Thoracic aorta (tissue), 2 donors: ENCODE measurements around the gene KRTAP9-1. TPM values are rescaled to one million over a fixed set of nuclear protein-coding genes. Genes with fewer than 3 reads are reported as not detected.
"Not testable (repeated sequence)": the region's sequence is repeated elsewhere in the genome, so short reads cannot be mapped to it uniquely, and the experiment has no call there.

ENCODE experiments used
- ATAC-seq: fragments of 150-250 bp; one replicate; pipeline ENCODE4 v1.8.0; 2017; ENCODE audit warnings: low read depth; ENCODE audit not compliant: insufficient number of reproducible peaks, low FRiP score
- DNase-seq: peaks from one replicate; pipeline ENCODE4 v3.0.0-alpha.2; 2020; ENCODE audit warnings: low spot score
- H3K27ac ChIP-seq, 2 donors: fragments of 200-600 bp; sonication (generic); 1 replicate in 1 of 2; 2 replicates in 1 of 2; pipeline ENCODE4 v1.5.1; 2016; ENCODE audit warnings: mild to moderate bottlenecking in 2 of 2, moderate library complexity in 2 of 2
- H3K27me3 ChIP-seq: fragments of 200-600 bp; sonication (generic); replicated peaks from 2 replicates; pipeline ENCODE4 v1.6.0; 2016; ENCODE audit warnings: mild to moderate bottlenecking; ENCODE audit not compliant: insufficient read depth
- H3K36me3 ChIP-seq: fragments of 200-600 bp; sonication (generic); one replicate; pipeline ENCODE4 v1.5.1; 2016
- H3K4me1 ChIP-seq, 2 donors: fragments of 200-600 bp; sonication (generic); 1 replicate in 1 of 2; 2 replicates in 1 of 2; pipeline versions ENCODE4 v1.5.1 to v1.6.0; 2016; ENCODE audit warnings: low read depth in 2 of 2, mild to moderate bottlenecking in 1 of 2; ENCODE audit not compliant: control insufficient read depth in 1 of 2
- H3K4me3 ChIP-seq: fragments of 200-600 bp; sonication (generic); 2 replicates; pipeline ENCODE4 v1.5.1; 2016; ENCODE audit warnings: mild to moderate bottlenecking
- H3K9me3 ChIP-seq: fragments of 200-600 bp; sonication (generic); 2 replicates; pipeline ENCODE4 v1.5.1; 2016
- CTCF ChIP-seq: fragments of 200-600 bp; sonication (generic); IDR thresholded peaks from one replicate; pipeline ENCODE4 v1.5.1; 2019; ENCODE audit warnings: antibody characterized with exemption
- total RNA-seq, 2 donors: library from RNA; depleted of rRNA; stranded (reverse); fragments of >200 nt; gene quantifications; one replicate each; pipeline versions ENCODE4 v1.1.0 to v1.2.3, GENCODE V29; 2016

The KRTAP9-1 gene
- not detected for total RNA-seq

GRCh38 chr17:41189837-41190318 lies at the start of gene KRTAP9-1:
KRTAP9-1 (plus strand) TSS chr17:41189887; CDS start chr17:41189887, 0 bp downstream.
- not testable (repeated sequence) for DNase-seq

GRCh38 chr17:41140360-41141131 lies 49.1 kb upstream of the KRTAP9-1 start, which contains the start of gene KRTAP4-6:
KRTAP4-6 (minus strand) TSS chr17:41140544; CDS start chr17:41140487, 57 bp downstream.
- Histone ChIP-seq H3K4me3 (no peak within 1 kb of the TSS), H3K27me3 (no peaks in the 10 kb centered on the region), H3K36me3 (no peaks in the 10 kb centered on the region), H3K4me1 (no peaks in the 10 kb centered on the region), H3K27ac (no peak within 1 kb of the TSS), H3K9me3 (peaks cover 5% of the 10 kb centered on the region)
- DNase-seq, result no peak
- ATAC-seq, result no peak
- TF ChIP-seq CTCF, result no peak

More at GRCh38 chr17:41189837-41190318, at the start of gene KRTAP9-1:
- H3K27ac ChIP-seq, H3K4me3 ChIP-seq, H3K36me3 ChIP-seq, H3K9me3 ChIP-seq, H3K27me3 ChIP-seq, H3K4me1 ChIP-seq, ATAC-seq: not testable (repeated sequence)

- Histone ChIP-seq H3K27ac (no peak overlapping the region), H3K27me3 (no peaks in the 10 kb centered on the region), H3K36me3 (no peaks in the 10 kb centered on the region), H3K9me3 (peaks cover 5% of the 10 kb centered on the region), H3K4me1 (no peaks in the 10 kb centered on the region), H3K4me3 (no peak overlapping the region)
- no peak for DNase-seq
- TF ChIP-seq CTCF, result no peak
- no peak for ATAC-seq
Observed at GRCh38 chr17:41141361-41141760, 48.3 kb upstream of the KRTAP9-1 start.

GRCh38 chr17:41144846-41145245 lies 44.8 kb upstream of the KRTAP9-1 start:
- no peak for ATAC-seq

GRCh38 chr17:41145261-41145660 lies 44.4 kb upstream of the KRTAP9-1 start:
- ATAC-seq, result no peak
- H3K27me3 ChIP-seq, result no peaks in the 10 kb centered on the region
- TF ChIP-seq CTCF, result no peak

More at GRCh38 chr17:41144846-41145245, 44.8 kb upstream of the KRTAP9-1 start:
- Histone ChIP-seq H3K27ac (no peak overlapping the region), H3K27me3 (no peaks in the 10 kb centered on the region), H3K4me3 (no peak overlapping the region), H3K9me3 (peaks cover 5% of the 10 kb centered on the region), H3K4me1 (no peaks in the 10 kb centered on the region), H3K36me3 (no peaks in the 10 kb centered on the region)
- no peak for DNase-seq
- no peak for TF ChIP-seq CTCF

More at GRCh38 chr17:41145261-41145660, 44.4 kb upstream of the KRTAP9-1 start:
- DNase-seq, result no peak
- H3K36me3 ChIP-seq, result no peaks in the 10 kb centered on the region
- no peak overlapping the region for H3K4me3 ChIP-seq
- no peak overlapping the region for H3K27ac ChIP-seq
- H3K4me1 ChIP-seq, result no peaks in the 10 kb centered on the region
- H3K9me3 ChIP-seq, result peaks cover 5% of the 10 kb centered on the region
